B cell (primary cell): ENCODE data around the gene FBXL2. TPM values are rescaled to one million over a fixed set of nuclear protein-coding genes. Genes with fewer than 3 reads are reported as not detected.

ENCODE experiments used
- ATAC-seq: fragments of 200-7000 bp; cut with Tn5 transposase; one replicate; pipeline ENCODE4 v1.10.0; 2021; ENCODE audit warnings: low read depth, mild to moderate bottlenecking, moderate number of reproducible peaks, moderate library complexity
- CTCF ChIA-PET: fragments of 350-600 bp; sonication (Branson Sonifier 250); formaldehyde crosslinking; loops from one replicate; lab custom pipeline; 2021; ENCODE audit warnings: antibody characterized with exemption, inconsistent platforms; lab: Charles Lee
- POLR2A ChIA-PET: fragments of 350-600 bp; sonication (Branson Sonifier 250); formaldehyde crosslinking; loops from one replicate; lab custom pipeline; 2021; ENCODE audit warnings: antibody characterized with exemption; lab: Charles Lee
- DNase-seq: peaks from one replicate; pipeline ENCODE4 v3.0.0; 2013
- H2AFZ ChIP-seq: 2 replicates; pipeline ENCODE4 v1.6.1; 2012; ENCODE audit warnings: mild to moderate bottlenecking, low read depth, low read length; ENCODE audit not compliant: insufficient read depth, poor library complexity, severe bottlenecking
- H3K27ac ChIP-seq, 2 donors: 1 replicate in 1 of 2; 2 replicates in 1 of 2; pipeline ENCODE4 v1.5.1; 2012 to 2013; ENCODE audit warnings: low read length in 2 of 2, mild to moderate bottlenecking in 2 of 2, moderate library complexity in 1 of 2
- H3K27me3 ChIP-seq, 4 experiments: fragments of 200-600 bp in 1 of 4; sonication (generic) in 1 of 4; replicated peaks in 1 of 4; 1 replicate in 2 of 4; 2 replicates in 2 of 4; pipeline versions ENCODE4 v1.6.1 to v1.7.0; 2013 to 2016; ENCODE audit warnings: low read length in 3 of 4, mild to moderate bottlenecking in 2 of 4, mixed read lengths in 1 of 4, moderate library complexity in 1 of 4; ENCODE audit not compliant: insufficient read depth in 4 of 4, control insufficient read depth in 3 of 4; ENCODE audit errors: control extremely low read depth in 1 of 4
- H3K36me3 ChIP-seq, 2 experiments: replicated peaks in 1 of 2; 1 replicate in 1 of 2; 2 replicates in 1 of 2; pipeline versions ENCODE4 v1.6.1 to v1.7.1; 2013; ENCODE audit warnings: low read length in 1 of 2; ENCODE audit not compliant: insufficient read depth in 2 of 2, control insufficient read depth in 1 of 2; ENCODE audit errors: control extremely low read depth in 1 of 2, extremely low read depth in 1 of 2
- H3K4me1 ChIP-seq, 2 donors: fragments of 200-600 bp in 1 of 2; sonication (generic) in 1 of 2; 1 replicate in 1 of 2; 2 replicates in 1 of 2; pipeline versions ENCODE4 v1.5.1 to v1.6.1; 2013 to 2017; ENCODE audit warnings: low read length in 2 of 2; ENCODE audit not compliant: control insufficient read depth in 2 of 2, insufficient read depth in 2 of 2
- H3K4me2 ChIP-seq: replicated peaks from 2 replicates; pipeline ENCODE3; 2012; ENCODE audit warnings: mild to moderate bottlenecking, low read depth, low read length; ENCODE audit not compliant: poor library complexity, severe bottlenecking
- H3K4me3 ChIP-seq, 5 experiments: fragments of 200-600 bp in 1 of 5; sonication (generic) in 1 of 5; 1 replicate in 3 of 5; 2 replicates in 2 of 5; pipeline versions ENCODE4 v1.5.1 to v1.7.0; 2011 to 2016; ENCODE audit warnings: low read length in 4 of 5, mild to moderate bottlenecking in 4 of 5, low read depth in 2 of 5, control low read depth in 1 of 5, moderate library complexity in 1 of 5; ENCODE audit not compliant: insufficient read depth in 1 of 5; ENCODE audit errors: control extremely low read depth in 1 of 5, extremely low read depth in 1 of 5
- H3K79me2 ChIP-seq: fragments of 200-600 bp; sonication (generic); one replicate; pipeline ENCODE4 v1.6.0; 2016; ENCODE audit warnings: low read length; ENCODE audit not compliant: control insufficient read depth, insufficient read depth
- H3K9ac ChIP-seq: fragments of 200-600 bp; sonication (generic); 2 replicates; pipeline ENCODE4 v1.6.1; 2017; ENCODE audit warnings: mild to moderate bottlenecking, low read length, moderate library complexity
- H3K9me3 ChIP-seq, 3 donors: one replicate each; pipeline versions ENCODE4 v1.6.1 to v1.7.1; 2013; ENCODE audit warnings: low read length in 2 of 3; ENCODE audit not compliant: control insufficient read depth in 2 of 3, insufficient read depth in 1 of 3; ENCODE audit errors: control extremely low read depth in 1 of 3
- H4K20me1 ChIP-seq: 2 replicates; pipeline ENCODE4 v1.6.0; 2012; ENCODE audit warnings: mild to moderate bottlenecking, low read length; ENCODE audit not compliant: insufficient read depth, control insufficient read depth, poor library complexity, severe bottlenecking
- H3K27ac Mint-ChIP-seq: one replicate; pipeline ENCODE4 v1.8.0; 2021; ENCODE audit warnings: mixed read lengths
- H3K27me3 Mint-ChIP-seq: one replicate; pipeline ENCODE4 v1.8.0; 2021; ENCODE audit warnings: mixed read lengths
- H3K4me1 Mint-ChIP-seq: one replicate; pipeline ENCODE4 v1.8.0; 2021; ENCODE audit warnings: mixed read lengths
- H3K4me3 Mint-ChIP-seq: one replicate; pipeline ENCODE4 v1.8.0; 2021; ENCODE audit warnings: mixed read lengths
- H3K9me3 Mint-ChIP-seq: one replicate; pipeline ENCODE4 v1.8.0; 2022; ENCODE audit warnings: mixed read lengths; ENCODE audit not compliant: insufficient read depth
- EZH2 ChIP-seq: IDR thresholded peaks from 2 replicates; pipeline ENCODE4 v1.6.1; 2012; ENCODE audit warnings: borderline replicate concordance, low read depth, mild to moderate bottlenecking, moderate library complexity, low read length; ENCODE audit not compliant: insufficient read depth, poor library complexity, severe bottlenecking
- WGBS: methylation state at CpG from one replicate; pipeline ENCODE4 v1.1.5; 2013; ENCODE audit warnings: missing lambda C conversion rate; ENCODE audit not compliant: insufficient coverage; 5-methylcytosine and 5-hydroxymethylcytosine counted together
- intact Hi-C: fragments of 100-400 bp; cut with micrococcal nuclease; formaldehyde crosslinking; loops from one replicate; pipeline ENCODE4 v1.10.0; 2022
- polyA plus RNA-seq: library from polyadenylated mRNA; depleted of rRNA; stranded (reverse); fragments of >200 nt; gene quantifications from 2 replicates; pipeline ENCODE4 v1.2.3, GENCODE V29; 2012
- total RNA-seq, 2 donors: library from RNA; stranded (reverse); fragments of 120-200 nt in 1 of 2; gene quantifications; 1 replicate in 1 of 2; 2 replicates in 1 of 2; pipeline versions ENCODE4 v1.2.3 to v1.2.4, GENCODE V29; 2013 to 2022
- TF ChIP-seq, protein P1 (sequence below): fragments of 200-600 bp; IDR thresholded peaks from one replicate; pipeline ENCODE4 v1.8.0; 2022; ENCODE audit warnings: antibody characterized with exemption, mild to moderate bottlenecking

The FBXL2 gene
- total and polyA plus RNA-seq, 2 donors (not counting 1 experiment from before 2014, with no cell fraction given), result 0.34 TPM; not detected in 1

DNA sequence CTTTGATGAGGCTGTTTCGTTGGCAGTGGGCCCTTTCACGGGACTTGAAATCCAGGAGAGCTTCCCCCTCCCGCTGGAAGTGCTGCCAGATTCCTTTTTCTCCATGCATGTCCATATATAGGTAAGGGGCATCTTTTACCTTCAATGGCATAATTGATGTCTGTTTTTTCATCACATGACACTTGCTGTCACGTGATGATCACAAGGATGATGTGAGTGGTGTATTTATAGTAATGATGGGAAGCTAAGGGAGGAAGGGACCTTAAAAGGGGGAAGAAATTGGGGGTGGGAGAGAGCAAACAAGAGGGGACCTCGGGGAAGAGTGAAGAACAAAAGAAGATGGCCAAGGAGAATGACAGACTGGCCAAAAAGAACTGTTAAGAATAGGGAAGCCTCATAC lies 47.3 kb upstream of the FBXL2 start:
- ChIA-PET CTCF (no interaction called here), POLR2A (no interaction called here)
- peaks cover 0 to 4% (median 0%) of the 10 kb centered on the region in 4 experiments for H3K27me3 ChIP-seq
- H3K4me2 ChIP-seq, result no peak overlapping the region
- Mint-ChIP-seq H3K27ac (no peak overlapping the region), H3K4me3 (no peak overlapping the region), H3K27me3 (peaks cover 17% of the 10 kb centered on the region), H3K4me1 (peaks cover 3% of the 10 kb centered on the region), H3K9me3 (no peaks in the 10 kb centered on the region)
- H3K9me3 ChIP-seq, result no peaks in the 10 kb centered on the region
- intact Hi-C loops, result no loop called here
- no peak overlapping the region for H3K4me3 ChIP-seq
- ATAC-seq, result no peak
- H3K36me3 ChIP-seq, result no peaks in the 10 kb centered on the region
- 75% methylated on average over 1 of the region's 5 CpGs for WGBS
- no peaks in the 10 kb centered on the region for H3K4me1 ChIP-seq
- H4K20me1 ChIP-seq, result no peaks in the 10 kb centered on the region
- no peak overlapping the region for H3K27ac ChIP-seq
- no peaks in the 10 kb centered on the region for H3K79me2 ChIP-seq
- H2AFZ ChIP-seq, result no peak overlapping the region
- no peak for DNase-seq
- no peak overlapping the region for H3K9ac ChIP-seq
- TF ChIP-seq EZH2, result no peak
- TF ChIP-seq, protein P1, sequence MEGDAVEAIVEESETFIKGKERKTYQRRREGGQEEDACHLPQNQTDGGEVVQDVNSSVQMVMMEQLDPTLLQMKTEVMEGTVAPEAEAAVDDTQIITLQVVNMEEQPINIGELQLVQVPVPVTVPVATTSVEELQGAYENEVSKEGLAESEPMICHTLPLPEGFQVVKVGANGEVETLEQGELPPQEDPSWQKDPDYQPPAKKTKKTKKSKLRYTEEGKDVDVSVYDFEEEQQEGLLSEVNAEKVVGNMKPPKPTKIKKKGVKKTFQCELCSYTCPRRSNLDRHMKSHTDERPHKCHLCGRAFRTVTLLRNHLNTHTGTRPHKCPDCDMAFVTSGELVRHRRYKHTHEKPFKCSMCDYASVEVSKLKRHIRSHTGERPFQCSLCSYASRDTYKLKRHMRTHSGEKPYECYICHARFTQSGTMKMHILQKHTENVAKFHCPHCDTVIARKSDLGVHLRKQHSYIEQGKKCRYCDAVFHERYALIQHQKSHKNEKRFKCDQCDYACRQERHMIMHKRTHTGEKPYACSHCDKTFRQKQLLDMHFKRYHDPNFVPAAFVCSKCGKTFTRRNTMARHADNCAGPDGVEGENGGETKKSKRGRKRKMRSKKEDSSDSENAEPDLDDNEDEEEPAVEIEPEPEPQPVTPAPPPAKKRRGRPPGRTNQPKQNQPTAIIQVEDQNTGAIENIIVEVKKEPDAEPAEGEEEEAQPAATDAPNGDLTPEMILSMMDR, result no peak

DNA sequence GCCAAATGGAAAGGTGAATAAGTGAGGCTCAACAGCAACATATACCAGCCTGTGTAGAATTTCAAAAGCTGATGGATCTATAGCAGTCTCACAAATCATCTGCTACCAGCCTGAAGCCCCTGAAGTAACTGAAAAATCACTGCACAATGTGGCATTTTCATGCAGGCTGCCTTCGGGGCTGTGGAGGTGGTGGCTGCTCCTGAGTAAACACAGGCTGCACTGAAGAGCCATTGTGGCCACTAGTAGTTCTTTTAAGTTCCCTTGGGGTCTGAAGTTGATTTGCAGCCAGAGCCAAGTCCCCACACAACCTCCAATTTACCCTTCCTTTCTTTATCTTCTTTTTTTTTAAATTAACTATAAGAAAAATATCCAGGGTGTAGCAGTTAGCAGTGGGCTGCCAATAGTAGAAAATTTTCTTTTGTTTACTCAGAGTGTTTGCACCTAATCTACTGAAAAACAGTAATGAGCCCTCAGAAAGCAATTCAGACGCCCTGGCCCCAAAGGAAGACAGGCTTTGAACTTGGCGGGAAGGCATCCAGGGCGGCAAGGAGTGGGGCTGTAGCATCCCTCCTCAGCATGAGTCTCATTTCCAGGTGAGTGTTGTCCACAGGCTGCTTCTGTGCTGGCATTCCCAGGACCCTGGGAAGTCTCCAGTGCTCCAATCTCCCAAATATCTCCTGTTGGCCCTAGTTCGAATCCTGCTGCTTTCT lies 45.3 kb upstream of the FBXL2 start:
- Mint-ChIP-seq H3K9me3 (no peaks in the 10 kb centered on the region), H3K4me3 (no peak overlapping the region), H3K27ac (no peak overlapping the region), H3K27me3 (peaks cover 28% of the 10 kb centered on the region), H3K4me1 (peaks cover 3% of the 10 kb centered on the region)
- Histone ChIP-seq H3K27ac (no peak overlapping the region), H3K4me1 (no peaks in the 10 kb centered on the region), H3K27me3 (peaks cover 0 to 4% (median 1%) of the 10 kb centered on the region in 4 experiments), H3K4me2 (no peak overlapping the region), H3K9ac (no peak overlapping the region), H3K4me3 (no peak overlapping the region), H2AFZ (no peak overlapping the region), H3K9me3 (no peaks in the 10 kb centered on the region), H3K36me3 (no peaks in the 10 kb centered on the region), H4K20me1 (no peaks in the 10 kb centered on the region), H3K79me2 (no peaks in the 10 kb centered on the region)
- POLR2A ChIA-PET, result no interaction called here
- no peak for ATAC-seq
- intact Hi-C loops, result no loop called here
- WGBS, result 75% methylated on average over 5 of the region's 5 CpGs
- no peak for TF ChIP-seq EZH2
- TF ChIP-seq, protein P1, result no peak
- CTCF ChIA-PET, result no interaction called here
- DNase-seq, result no peak
